Osteocyte (in vitro differentiated cells): Measurements from ENCODE around the gene CANT1. TPM values are rescaled to one million over a fixed set of nuclear protein-coding genes. Genes with fewer than 3 reads are reported as not detected.

ENCODE experiments used
- DNase-seq: peaks from one replicate; pipeline ENCODE4 v3.0.0; 2021; ENCODE audit warnings: mixed read lengths; ENCODE audit not compliant: unreplicated experiment; ENCODE audit errors: extremely low spot score
- H3K27ac Mint-ChIP-seq: one replicate; pipeline ENCODE4 v1.8.0; 2021; ENCODE audit warnings: mild to moderate bottlenecking, mixed read lengths; ENCODE audit not compliant: unreplicated experiment
- H3K27me3 Mint-ChIP-seq: one replicate; pipeline ENCODE4 v1.8.0; 2021; ENCODE audit warnings: mixed read lengths; ENCODE audit not compliant: unreplicated experiment
- H3K36me3 Mint-ChIP-seq: one replicate; pipeline ENCODE4 v1.8.0; 2021; ENCODE audit warnings: mixed read lengths; ENCODE audit not compliant: unreplicated experiment
- H3K4me1 Mint-ChIP-seq: one replicate; pipeline ENCODE4 v1.8.0; 2021; ENCODE audit warnings: mixed read lengths; ENCODE audit not compliant: unreplicated experiment
- H3K4me3 Mint-ChIP-seq: one replicate; pipeline ENCODE4 v1.8.0; 2021; ENCODE audit warnings: mild to moderate bottlenecking, moderate library complexity, mixed read lengths; ENCODE audit not compliant: unreplicated experiment
- H3K9me3 Mint-ChIP-seq: one replicate; pipeline ENCODE4 v1.8.0; 2021; ENCODE audit warnings: mixed read lengths; ENCODE audit not compliant: unreplicated experiment
- CTCF ChIP-seq: fragments of 200-600 bp; sonication (generic); IDR thresholded peaks from 2 replicates; pipeline ENCODE4 v1.5.0; 2021; ENCODE audit warnings: antibody characterized with exemption, mild to moderate bottlenecking, moderate library complexity
- total RNA-seq: library from RNA; stranded (reverse); gene quantifications from 2 replicates; pipeline ENCODE4 v1.2.1, GENCODE V29; 2021

The CANT1 gene
- total RNA-seq, 1 donor from 2014 or later: 62.3 TPM

DNA sequence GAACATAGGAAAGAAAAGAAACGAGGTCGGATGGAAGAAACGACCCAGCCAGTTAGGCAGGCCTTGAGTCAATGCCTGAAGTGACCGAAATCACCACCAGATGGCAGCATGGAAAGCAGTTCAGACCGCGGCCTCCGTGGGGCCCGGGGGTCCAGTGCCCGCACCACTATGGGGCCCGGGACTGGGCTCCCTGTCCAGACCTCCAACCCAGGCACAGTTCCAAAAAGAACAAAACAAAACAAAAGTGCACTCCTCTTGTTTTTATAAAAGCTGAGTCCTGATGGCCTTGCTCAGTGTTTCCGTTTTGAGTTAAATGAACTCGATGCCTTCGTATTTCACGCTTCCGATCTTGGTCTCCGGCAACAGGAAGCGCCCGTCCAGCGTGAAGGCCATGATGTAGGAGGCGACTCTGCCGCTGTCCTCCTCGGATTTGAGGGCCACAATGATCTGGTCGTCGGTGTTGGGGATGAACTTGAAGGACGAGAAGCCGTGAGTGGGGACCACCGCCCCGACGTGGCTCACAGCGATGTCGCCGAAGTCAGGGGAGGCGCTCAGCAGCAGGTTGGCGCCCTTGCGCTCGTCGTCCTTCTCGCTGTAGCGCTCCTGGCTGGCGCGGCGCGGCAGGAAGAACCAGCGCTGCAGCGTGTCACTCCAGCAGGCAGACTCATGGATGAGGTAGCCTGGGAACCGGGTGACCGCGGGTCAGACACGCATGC is 16.2 kb downstream of the CANT1 start:
- H3K36me3 Mint-ChIP-seq: peaks cover 25% of the 10 kb centered on the region
- H3K4me1 Mint-ChIP-seq: peaks cover 10% of the 10 kb centered on the region
- no peak overlapping the region for H3K4me3 Mint-ChIP-seq
- no peaks in the 10 kb centered on the region for H3K9me3 Mint-ChIP-seq
- no peak for DNase-seq
- H3K27ac Mint-ChIP-seq: no peak overlapping the region
- H3K27me3 Mint-ChIP-seq: no peaks in the 10 kb centered on the region
- TF ChIP-seq CTCF: peak; percentile 86

GRCh38 chr17:78992542-78993212 is 16.9 kb downstream of the CANT1 start:
- no peak for TF ChIP-seq CTCF
- no peaks in the 10 kb centered on the region for H3K9me3 Mint-ChIP-seq
- no peaks in the 10 kb centered on the region for H3K27me3 Mint-ChIP-seq
- H3K4me1 Mint-ChIP-seq: peaks cover 6% of the 10 kb centered on the region
- H3K27ac Mint-ChIP-seq: no peak overlapping the region
- no peak for DNase-seq
- peaks cover 25% of the 10 kb centered on the region for H3K36me3 Mint-ChIP-seq
- no peak overlapping the region for H3K4me3 Mint-ChIP-seq

DNA sequence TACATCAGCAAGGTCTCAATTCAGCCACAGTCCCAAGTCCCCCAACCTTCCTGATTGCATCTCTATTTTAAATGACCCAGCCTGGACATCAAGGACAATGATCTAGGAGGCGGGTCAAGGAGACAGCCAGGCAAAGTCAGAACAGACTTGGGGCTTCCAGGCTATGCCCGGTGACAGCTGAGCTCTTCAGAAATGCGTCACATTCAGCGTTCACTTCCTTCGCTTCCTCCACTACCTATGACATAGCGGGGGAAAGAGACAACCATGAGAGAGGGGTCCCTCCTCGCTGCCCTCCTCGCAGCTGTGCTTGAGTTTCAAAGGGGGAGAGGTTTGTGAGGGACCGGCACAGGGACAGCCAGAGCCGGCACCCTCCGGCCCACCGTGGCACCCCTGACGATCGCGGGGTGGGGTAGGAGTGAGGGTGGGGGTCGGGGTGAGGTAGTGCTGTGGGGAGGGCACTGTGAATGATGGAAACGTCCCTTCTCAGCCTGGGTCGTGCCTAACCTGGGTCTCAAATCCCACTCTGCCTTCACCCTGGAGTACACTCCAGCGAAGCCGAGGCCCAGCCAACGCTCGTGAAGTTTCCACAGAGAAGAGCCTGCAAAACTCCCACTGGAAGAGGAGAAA is 17.5 kb downstream of the CANT1 start:
- peaks cover 10% of the 10 kb centered on the region for H3K4me1 Mint-ChIP-seq

DNA sequence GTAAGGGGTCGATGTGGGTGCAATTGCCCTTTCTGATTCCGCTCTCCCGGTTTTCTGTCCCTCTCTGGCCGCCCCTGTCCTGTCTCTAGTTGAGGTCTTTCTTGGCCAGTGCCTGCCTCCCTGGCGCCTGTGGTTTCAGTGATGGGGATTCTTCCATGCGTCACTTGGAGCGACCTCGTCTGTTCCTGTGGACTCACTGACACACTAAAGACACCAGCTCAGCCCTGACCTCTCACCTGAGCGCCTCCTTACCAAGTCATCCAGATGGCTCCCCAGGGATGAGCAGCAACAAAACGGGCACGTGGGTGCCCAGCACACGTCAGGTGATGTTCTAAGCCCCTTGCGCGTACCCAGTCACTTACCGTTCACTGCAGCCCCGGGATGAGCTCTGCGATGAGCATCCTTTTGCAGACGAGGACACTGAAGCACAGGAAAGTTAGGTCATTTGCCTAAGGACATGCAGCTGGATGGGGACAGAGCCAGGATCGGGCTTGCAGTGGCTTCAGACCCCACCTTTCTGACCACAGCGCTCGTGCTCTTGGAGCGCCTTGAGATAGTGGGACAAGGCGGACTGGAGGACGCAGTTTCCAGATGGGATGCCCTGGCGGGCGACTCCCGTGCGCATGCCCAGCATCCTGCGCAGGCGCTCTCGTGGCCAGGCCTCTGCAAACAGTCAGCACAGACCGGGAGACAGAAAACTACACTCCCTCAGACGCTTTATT is 18.4 kb downstream of the CANT1 start:
- no peak overlapping the region for H3K27ac Mint-ChIP-seq
- no peak overlapping the region for H3K4me3 Mint-ChIP-seq
- H3K36me3 Mint-ChIP-seq: peaks cover 21% of the 10 kb centered on the region
- H3K4me1 Mint-ChIP-seq: peaks cover 16% of the 10 kb centered on the region
- no peak for DNase-seq
- no peak for TF ChIP-seq CTCF
- H3K27me3 Mint-ChIP-seq: no peaks in the 10 kb centered on the region
- no peaks in the 10 kb centered on the region for H3K9me3 Mint-ChIP-seq

More for the DNA sequence above, 17.5 kb downstream of the CANT1 start:
- peaks cover 24% of the 10 kb centered on the region for H3K36me3 Mint-ChIP-seq
- no peak overlapping the region for H3K4me3 Mint-ChIP-seq
- DNase-seq: no peak
- TF ChIP-seq CTCF: no peak
- no peaks in the 10 kb centered on the region for H3K9me3 Mint-ChIP-seq
- H3K27me3 Mint-ChIP-seq: no peaks in the 10 kb centered on the region
- no peak overlapping the region for H3K27ac Mint-ChIP-seq
